GM18520 (cell line): ENCODE measurements around the gene MOSMO.
"Not testable (repeated sequence)": the region's sequence is repeated elsewhere in the genome, so short reads cannot be mapped to it uniquely, and the experiment has no call there.

Experiments used
- ATAC-seq: cut with Tn5 transposase; IDR thresholded peaks from one replicate; pipeline ENCODE4 v1.9.1; 2021; ENCODE audit not compliant: unreplicated experiment

Gene MOSMO

GRCh38 chr16:22002047-22002446 is 5.9 kb upstream of the MOSMO start:
- ATAC-seq, result not testable (repeated sequence)

- no peak for ATAC-seq
Measured at GRCh38 chr16:22003195-22003594, 4.7 kb upstream of the MOSMO start.

DNA sequence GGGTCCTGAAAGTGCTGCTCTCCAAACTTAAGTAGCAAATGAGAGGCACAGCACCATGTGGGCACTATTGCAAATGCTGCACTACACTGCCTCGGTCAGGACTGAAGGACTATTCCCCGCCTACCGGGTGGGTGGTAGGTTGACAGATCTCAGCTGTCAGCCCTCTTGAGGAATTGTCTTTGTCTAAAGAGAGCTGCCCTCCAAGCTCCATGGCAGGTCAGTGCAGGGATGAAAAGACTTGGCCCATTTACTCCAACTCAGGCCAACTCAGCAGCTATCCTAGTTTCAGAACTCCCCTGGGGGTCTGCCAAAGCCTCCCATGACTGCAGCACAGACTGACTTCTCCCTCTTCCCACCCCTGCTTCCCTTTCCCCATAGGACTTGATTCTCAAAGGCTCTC is 3.6 kb upstream of the MOSMO start:
- ATAC-seq, result no peak

- ATAC-seq, result no peak
Measured at GRCh38 chr16:22005746-22006145, 2.2 kb upstream of the MOSMO start.

DNA sequence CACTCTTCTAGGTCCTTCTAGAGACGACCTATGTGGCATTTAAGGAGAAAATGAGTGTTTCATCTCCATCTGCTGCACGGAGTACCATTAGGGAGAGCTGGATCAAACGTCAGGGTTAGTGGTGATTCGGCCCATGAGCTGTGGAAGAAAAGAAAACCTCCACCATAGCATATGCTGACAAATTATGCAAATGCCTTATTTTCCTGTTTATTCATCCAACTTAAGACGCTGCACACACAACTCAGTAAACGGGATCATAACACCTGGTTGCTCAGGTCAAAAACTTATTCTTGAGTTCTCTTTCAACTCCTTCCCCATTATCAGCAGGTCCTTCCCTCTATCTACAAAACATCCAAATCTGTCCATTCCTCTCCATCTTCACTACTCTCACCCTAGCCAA is 1.3 kb upstream of the MOSMO start:
- ATAC-seq, result no peak

GRCh38 chr16:22007159-22007508 is 777 bp upstream of the MOSMO start:
- ATAC-seq, result no peak

DNA sequence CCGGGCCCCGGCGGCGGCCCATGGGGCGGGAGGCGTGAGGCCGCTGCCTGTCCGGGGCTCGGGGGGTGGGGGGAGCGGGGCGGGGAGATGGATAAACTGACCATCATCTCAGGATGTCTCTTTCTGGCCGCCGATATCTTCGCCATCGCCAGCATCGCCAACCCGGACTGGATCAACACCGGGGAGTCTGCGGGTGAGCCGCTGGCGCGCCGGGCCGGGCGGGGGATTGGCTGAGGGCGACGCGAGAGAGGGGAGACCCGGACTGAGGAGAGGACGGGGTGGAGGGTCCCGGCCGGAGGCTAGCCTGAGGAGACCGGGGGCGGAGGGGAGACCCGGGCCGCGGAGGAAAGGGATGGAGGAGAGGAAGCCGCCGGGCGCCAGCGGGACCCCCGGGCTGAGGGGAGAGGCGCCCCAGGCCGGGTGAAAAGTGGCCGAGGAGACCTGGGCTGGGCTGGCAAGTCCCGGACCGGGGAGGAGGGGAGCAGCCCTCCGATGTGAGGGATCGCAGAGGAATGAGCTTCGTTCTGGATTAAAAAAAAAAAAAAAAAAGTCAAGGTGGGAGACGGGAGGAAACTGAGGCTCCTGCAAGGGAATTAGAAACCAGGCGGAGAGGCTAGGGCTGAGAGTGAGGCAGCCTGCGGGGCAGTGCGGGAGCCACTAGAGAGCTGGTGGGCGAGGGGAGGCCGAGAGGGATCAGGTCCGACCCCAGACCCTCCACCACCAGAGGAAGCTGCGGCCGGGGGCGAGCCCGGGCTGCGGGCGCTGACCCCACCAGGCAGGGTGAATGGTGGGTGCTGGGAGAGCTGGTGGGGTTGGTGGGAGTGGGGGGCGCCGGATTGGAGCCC is 526 bp downstream of the MOSMO start:
- ATAC-seq, result no peak

DNA sequence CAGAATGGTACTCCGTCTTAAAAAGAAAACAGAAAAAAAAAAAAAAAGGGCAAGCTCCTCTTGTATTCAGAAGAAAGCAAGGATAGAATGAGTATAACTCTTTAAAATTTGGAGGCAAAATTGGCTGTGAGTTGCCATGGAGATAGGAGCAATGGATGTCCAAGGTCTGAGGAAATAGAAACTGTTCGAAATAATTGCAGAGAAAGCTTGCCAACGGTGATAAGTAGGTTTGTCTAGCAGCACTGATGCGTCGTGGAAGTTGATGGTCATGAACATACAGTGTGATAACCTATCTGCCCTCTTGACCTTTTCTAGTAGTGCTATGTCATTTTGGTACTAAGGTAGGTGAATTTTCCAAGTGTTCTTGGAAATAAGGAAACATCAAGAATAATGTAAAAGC is 3.0 kb downstream of the MOSMO start:
- no peak for ATAC-seq

DNA sequence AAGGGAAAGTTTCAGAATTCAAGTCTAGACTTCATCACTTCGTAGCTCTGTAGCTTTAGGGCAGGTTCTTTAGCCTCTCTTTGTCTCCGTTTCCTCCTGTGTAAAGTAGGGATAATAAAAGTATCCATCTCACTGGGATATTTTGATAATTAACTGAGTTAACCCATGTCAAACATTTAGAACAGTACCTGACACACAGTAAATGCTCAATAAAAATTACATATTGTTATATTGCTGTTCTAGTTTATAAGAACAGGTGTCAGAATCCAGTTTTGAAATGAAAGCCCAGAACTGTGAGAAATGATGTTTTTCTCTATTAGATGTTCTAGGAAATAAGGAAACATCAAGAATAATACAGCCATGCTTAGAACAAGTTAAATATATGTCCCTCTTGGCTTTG is 4.3 kb downstream of the MOSMO start:
- ATAC-seq, result no peak

DNA sequence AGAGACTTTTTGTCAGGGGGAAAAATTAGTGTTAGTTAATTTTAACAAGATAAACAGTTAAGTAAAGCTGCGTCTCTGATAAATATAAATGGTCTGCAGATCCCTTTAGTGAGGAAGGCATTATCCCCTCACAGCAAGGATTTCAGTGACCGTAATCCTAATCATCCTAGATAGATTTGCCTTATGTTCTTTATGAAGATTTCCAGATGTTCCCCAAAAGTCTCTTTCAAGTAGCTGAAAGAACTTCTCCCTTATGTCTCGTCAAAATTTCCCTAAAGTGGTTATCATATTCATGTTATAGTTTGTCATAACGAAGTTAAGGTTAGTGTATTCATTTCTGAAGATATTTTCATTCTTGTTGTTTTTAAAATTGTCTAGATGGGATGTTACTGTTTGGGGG is 5.6 kb downstream of the MOSMO start:
- no peak for ATAC-seq

- no peak for ATAC-seq
Measured at GRCh38 chr16:22014271-22014873, 6.5 kb downstream of the MOSMO start.

GRCh38 chr16:22016927-22017326 is 9.0 kb downstream of the MOSMO start:
- ATAC-seq, result no peak

DNA sequence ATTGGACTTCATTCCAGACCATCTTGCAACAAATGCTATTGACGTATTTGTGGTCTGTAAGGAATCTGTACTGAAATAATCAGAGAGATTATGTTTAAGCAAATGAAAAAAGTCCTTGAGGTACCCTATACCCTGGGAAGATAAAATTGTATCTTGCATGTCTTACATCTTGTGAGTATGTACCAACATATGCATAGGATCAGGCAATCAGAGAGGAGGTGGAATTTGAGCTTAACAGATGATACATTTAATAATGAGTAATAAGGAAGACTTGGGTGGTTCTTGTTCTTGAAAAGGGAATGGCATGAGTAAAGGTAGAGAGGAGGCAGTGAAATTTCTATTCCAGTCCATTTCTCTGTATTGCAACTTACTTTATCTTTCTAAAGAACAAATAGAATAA is 10.6 kb downstream of the MOSMO start:
- ATAC-seq, result no peak

GRCh38 chr16:22022151-22022550 is 14.2 kb downstream of the MOSMO start:
- ATAC-seq, result no peak

DNA sequence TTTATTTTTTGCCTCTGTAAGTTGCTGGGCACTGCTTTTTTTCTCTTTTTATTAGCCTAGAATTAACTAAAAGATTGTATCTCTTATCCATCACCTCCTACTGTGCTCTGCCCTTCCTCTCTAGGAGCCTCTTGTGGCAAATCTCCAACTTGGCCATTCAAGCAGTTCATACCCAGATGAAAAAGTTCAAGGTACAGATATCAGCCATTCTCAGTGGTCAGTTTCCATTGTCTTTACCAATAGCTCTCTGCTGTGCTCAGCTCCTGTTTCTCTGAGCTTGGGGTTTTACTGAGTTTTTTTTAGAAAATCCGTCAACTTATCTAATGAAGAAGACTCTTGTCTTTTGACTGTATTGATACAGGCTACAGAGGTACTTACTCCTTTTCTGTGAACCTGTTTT is 15.6 kb downstream of the MOSMO start:
- no peak for ATAC-seq

GRCh38 chr16:22024785-22025184 is 16.9 kb downstream of the MOSMO start:
- ATAC-seq, result not testable (repeated sequence)

GRCh38 chr16:22027633-22028032 is 19.7 kb downstream of the MOSMO start:
- ATAC-seq, result no peak

GRCh38 chr16:22029632-22030031 is 21.7 kb downstream of the MOSMO start:
- no peak for ATAC-seq

DNA sequence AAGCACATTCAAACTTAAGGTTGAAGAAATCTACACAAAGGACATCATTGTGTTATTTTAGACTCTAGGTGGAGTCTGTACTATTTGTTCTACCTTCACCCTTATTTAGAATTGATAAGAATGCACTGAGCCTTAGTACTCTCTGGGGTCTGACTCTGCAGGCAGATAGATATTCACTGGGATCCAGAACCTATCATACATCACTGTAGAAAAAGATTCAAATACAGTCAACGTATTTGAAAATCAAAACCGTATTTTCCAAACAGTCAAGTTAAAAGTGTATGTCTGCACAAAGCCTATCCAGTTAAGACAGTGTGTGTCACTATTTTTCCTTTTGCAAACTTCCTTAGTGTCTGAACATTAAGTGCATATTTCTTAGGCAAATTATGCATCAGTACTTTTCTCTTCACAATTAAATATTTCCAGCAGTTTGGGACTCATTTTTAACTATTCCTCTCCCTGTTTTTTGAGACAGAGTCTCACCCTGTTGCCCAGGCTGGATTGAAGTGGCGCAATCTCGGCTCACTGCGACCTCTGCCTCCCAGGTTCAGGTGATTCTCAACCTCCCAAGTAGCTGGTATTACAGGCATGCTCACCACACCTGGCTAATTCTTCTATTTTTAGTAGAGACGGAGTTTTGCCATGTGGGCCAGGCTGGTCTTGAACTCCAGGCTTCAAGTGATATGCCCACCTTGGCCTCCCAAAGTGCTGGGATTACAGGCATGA is 22.3 kb downstream of the MOSMO start:
- no peak for ATAC-seq

DNA sequence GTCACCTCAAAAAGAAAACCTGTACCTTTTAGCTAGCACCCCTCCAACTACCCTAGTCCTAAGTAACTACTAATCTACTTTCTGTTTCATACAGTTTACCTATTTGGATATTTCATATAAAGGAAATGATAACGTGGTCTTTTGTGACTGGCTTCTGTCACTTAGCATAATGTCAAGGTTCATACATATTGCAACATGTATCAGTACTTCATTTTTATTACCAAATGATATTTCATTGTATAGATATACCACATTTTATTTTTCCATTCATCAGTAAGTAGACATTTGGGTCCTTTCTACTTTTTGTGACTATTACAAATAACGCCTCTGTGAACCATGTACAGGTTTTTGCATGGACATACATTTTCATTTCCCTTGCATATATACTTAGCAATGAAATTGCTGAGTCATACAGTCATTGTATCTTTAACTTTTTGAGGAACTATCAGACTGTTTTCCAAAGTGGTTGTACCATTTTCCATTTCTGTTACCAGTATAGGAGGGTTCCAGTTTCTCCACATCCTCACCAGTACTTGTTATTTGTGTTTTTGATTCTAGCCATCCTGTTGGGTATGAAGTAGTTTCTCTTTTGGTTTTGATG is 23.7 kb downstream of the MOSMO start:
- no peak for ATAC-seq

- no peak for ATAC-seq
Measured at GRCh38 chr16:22034503-22034902, 26.6 kb downstream of the MOSMO start.

GRCh38 chr16:22035153-22035552 is 27.2 kb downstream of the MOSMO start:
- ATAC-seq, result no peak
